Smooth muscle cell (in vitro differentiated cells): Measurements from ENCODE around the gene PTPN13. TPM values are rescaled to one million over a fixed set of nuclear protein-coding genes. Genes with fewer than 3 reads are reported as not detected.

ENCODE experiments used
- DNase-seq: peaks from one replicate; lab custom pipeline; 2025; ENCODE audit not compliant: unreplicated experiment; lab: John Stamatoyannopoulos, UW
- H2AFZ ChIP-seq: fragments of 200-600 bp; sonication (generic); 2 replicates; pipeline ENCODE4 v1.6.0; 2016; ENCODE audit warnings: antibody characterized with exemption, low read depth, mild to moderate bottlenecking
- H3F3A ChIP-seq: fragments of 200-600 bp; sonication (generic); 2 replicates; pipeline ENCODE4 v1.6.0; 2017; ENCODE audit warnings: antibody characterized with exemption, low read depth
- H3K27ac ChIP-seq: fragments of 200-600 bp; sonication (generic); 2 replicates; pipeline ENCODE4 v1.5.1; 2016; ENCODE audit warnings: low read depth, mild to moderate bottlenecking
- H3K27me3 ChIP-seq: fragments of 200-600 bp; sonication (generic); 2 replicates; pipeline ENCODE4 v1.6.1; 2016; ENCODE audit warnings: low read depth, mild to moderate bottlenecking
- H3K36me3 ChIP-seq: fragments of 200-600 bp; sonication (generic); 2 replicates; pipeline ENCODE4 v1.5.1; 2016; ENCODE audit warnings: low read depth
- H3K4me1 ChIP-seq: fragments of 200-600 bp; sonication (generic); 2 replicates; pipeline ENCODE4 v1.5.1; 2016; ENCODE audit warnings: low read depth
- H3K4me2 ChIP-seq: fragments of 200-600 bp; sonication (generic); 2 replicates; pipeline ENCODE4 v1.6.0; 2016; ENCODE audit warnings: mild to moderate bottlenecking
- H3K4me3 ChIP-seq: fragments of 200-600 bp; sonication (generic); 2 replicates; pipeline ENCODE4 v1.5.1; 2016; ENCODE audit warnings: mild to moderate bottlenecking
- H3K79me2 ChIP-seq: fragments of 200-600 bp; sonication (generic); 2 replicates; pipeline ENCODE4 v1.6.0; 2016; ENCODE audit warnings: low read depth, mild to moderate bottlenecking
- H3K9ac ChIP-seq: fragments of 200-600 bp; sonication (generic); 2 replicates; pipeline ENCODE4 v1.6.0; 2016; ENCODE audit warnings: low read depth
- H3K9me3 ChIP-seq: fragments of 200-600 bp; sonication (generic); replicated peaks from 2 replicates; pipeline ENCODE4 v1.5.1; 2016; ENCODE audit warnings: low read depth
- H4K20me1 ChIP-seq: fragments of 200-600 bp; sonication (generic); 2 replicates; pipeline ENCODE4 v1.6.0; 2016; ENCODE audit warnings: low read depth
- CTCF ChIP-seq: fragments of 200-600 bp; sonication (generic); IDR thresholded peaks from 2 replicates; pipeline ENCODE4 v1.5.1; 2017; ENCODE audit warnings: borderline replicate concordance, mild to moderate bottlenecking, antibody characterized with exemption; ENCODE audit not compliant: insufficient read depth, poor library complexity, severe bottlenecking
- WGBS: methylation state at CpG from one replicate; pipeline ENCODE4 v1.1.7; 2016; ENCODE audit warnings: low lambda C conversion rate; 5-methylcytosine and 5-hydroxymethylcytosine counted together
- polyA plus RNA-seq: library from polyadenylated mRNA; unstranded; fragments of >200 nt; fragmentation: Nextera tagmentation; extraction: Ambion mirVana; gene quantifications from 2 replicates; pipeline ENCODE4 v1.2.1, GENCODE V29; 2016
- total RNA-seq: library from RNA; depleted of rRNA; stranded (reverse); fragments of >200 nt; gene quantifications from 2 replicates; pipeline ENCODE4 v1.2.3, GENCODE V29; 2014

Gene PTPN13
- total and polyA plus RNA-seq, 2 experiments from 2014 or later = 14.9 to 52.9 TPM

GRCh38 chr4:86834901-86835300, 240.8 kb downstream of the PTPN13 start:
- H3K27me3 ChIP-seq = no peaks in the 10 kb centered on the region
- no peaks in the 10 kb centered on the region for H3K36me3 ChIP-seq
- no peak for DNase-seq
- no peak for TF ChIP-seq CTCF
- no peak overlapping the region for H3K27ac ChIP-seq
- H3K9me3 ChIP-seq = no peaks in the 10 kb centered on the region
- H4K20me1 ChIP-seq = no peaks in the 10 kb centered on the region
- no peak overlapping the region for H3K4me3 ChIP-seq
- no peak overlapping the region for H3K4me2 ChIP-seq
- no peaks in the 10 kb centered on the region for H3F3A ChIP-seq
- no peaks in the 10 kb centered on the region for H3K79me2 ChIP-seq
- no peak overlapping the region for H3K9ac ChIP-seq
- WGBS = 83% methylated on average over 3 of the region's 3 CpGs
- H2AFZ ChIP-seq = no peak overlapping the region
- H3K4me1 ChIP-seq = peaks cover 4% of the 10 kb centered on the region

- TF ChIP-seq CTCF = no peak
- peaks cover 4% of the 10 kb centered on the region for H3K4me1 ChIP-seq
- H3F3A ChIP-seq = no peaks in the 10 kb centered on the region
- H3K4me3 ChIP-seq = no peak overlapping the region
- H3K36me3 ChIP-seq = no peaks in the 10 kb centered on the region
- H3K27me3 ChIP-seq = no peaks in the 10 kb centered on the region
- no peak overlapping the region for H3K9ac ChIP-seq
- WGBS = 92% methylated on average over 3 of the region's 3 CpGs
- no peaks in the 10 kb centered on the region for H3K9me3 ChIP-seq
- no peak for DNase-seq
- no peaks in the 10 kb centered on the region for H3K79me2 ChIP-seq
- H3K4me2 ChIP-seq = no peak overlapping the region
- no peak overlapping the region for H3K27ac ChIP-seq
- H4K20me1 ChIP-seq = no peaks in the 10 kb centered on the region
- H2AFZ ChIP-seq = no peak overlapping the region
Measured at GRCh38 chr4:86835677-86836076, 241.6 kb downstream of the PTPN13 start.

- 75% methylated on average over 5 of the region's 5 CpGs for WGBS
- no peaks in the 10 kb centered on the region for H4K20me1 ChIP-seq
- H2AFZ ChIP-seq = no peak overlapping the region
- H3K9me3 ChIP-seq = no peaks in the 10 kb centered on the region
- H3K27me3 ChIP-seq = no peaks in the 10 kb centered on the region
- H3K27ac ChIP-seq = no peak overlapping the region
- H3K79me2 ChIP-seq = no peaks in the 10 kb centered on the region
- no peak overlapping the region for H3K4me2 ChIP-seq
- no peak for TF ChIP-seq CTCF
- no peak overlapping the region for H3K4me3 ChIP-seq
- H3K9ac ChIP-seq = no peak overlapping the region
- no peaks in the 10 kb centered on the region for H3K36me3 ChIP-seq
- no peaks in the 10 kb centered on the region for H3F3A ChIP-seq
- DNase-seq = no peak
- H3K4me1 ChIP-seq = no peaks in the 10 kb centered on the region
Measured at GRCh38 chr4:86837691-86838503, 243.8 kb downstream of the PTPN13 start.

DNA sequence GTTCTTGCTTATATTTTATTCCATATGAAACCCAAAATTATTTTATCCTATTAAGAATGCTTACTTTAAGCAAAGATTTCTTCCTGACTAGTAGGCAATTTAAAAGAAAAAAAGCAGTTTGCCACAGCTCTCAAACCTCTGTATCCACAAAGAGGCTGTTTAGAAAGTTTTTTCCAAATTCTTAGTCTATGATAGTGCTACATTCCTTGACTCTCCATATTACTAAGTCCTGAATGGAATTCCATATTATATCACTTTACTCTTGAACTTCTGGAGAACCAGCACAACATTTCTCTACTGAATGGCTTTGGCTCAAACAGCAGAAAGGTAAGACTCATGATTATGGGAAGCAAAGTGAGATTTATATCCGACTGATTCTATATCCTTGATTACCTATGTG, 246.7 kb downstream of the PTPN13 start:
- TF ChIP-seq CTCF = no peak
- H3K36me3 ChIP-seq = no peaks in the 10 kb centered on the region
- no peak overlapping the region for H3K4me3 ChIP-seq
- no peaks in the 10 kb centered on the region for H3F3A ChIP-seq
- 96% methylated on average over 1 of the region's 1 CpG for WGBS
- H2AFZ ChIP-seq = peak overlapping the region; percentile 7
- no peaks in the 10 kb centered on the region for H3K9me3 ChIP-seq
- no peaks in the 10 kb centered on the region for H3K27me3 ChIP-seq
- H3K79me2 ChIP-seq = no peaks in the 10 kb centered on the region
- no peaks in the 10 kb centered on the region for H4K20me1 ChIP-seq
- no peak for DNase-seq
- no peaks in the 10 kb centered on the region for H3K4me1 ChIP-seq
- H3K9ac ChIP-seq = no peak overlapping the region
- peak overlapping the region; percentile 11 for H3K4me2 ChIP-seq
- peak overlapping the region; percentile 4 for H3K27ac ChIP-seq
